ENCODE data around the gene VCAN. TPM values are rescaled to one million over a fixed set of nuclear protein-coding genes. Genes with fewer than 3 reads are reported as not detected.

Gene VCAN
- total and polyA plus RNA-seq, 2 of the 8 experiments (the other 6 are each of a cell fraction or from before 2014, with no cell fraction given), result 146 to 404 TPM

DNA sequence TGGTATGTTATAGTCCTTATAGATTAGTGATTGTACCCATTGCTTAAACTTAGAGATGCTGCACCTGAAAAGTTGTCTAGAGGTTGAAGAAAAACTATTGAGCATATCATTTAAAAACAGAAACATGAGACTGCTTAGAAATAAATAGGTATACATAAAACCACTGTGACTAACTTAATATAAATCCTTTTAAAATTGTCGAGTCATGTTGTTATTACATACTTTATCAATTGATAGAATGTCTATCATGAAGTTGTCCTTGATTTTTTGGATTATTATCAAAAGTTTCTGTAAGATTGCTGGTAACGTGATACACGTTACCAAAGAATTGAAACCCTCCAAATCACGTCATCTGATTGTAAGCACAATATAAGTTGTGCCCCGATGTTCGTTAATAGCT, 35.3 kb upstream of the VCAN start:
- Histone ChIP-seq H3K18ac (ENCODE audit: extremely low read depth, low read length) (no peak overlapping the region), H2BK15ac (ENCODE audit: low read length) (no peak overlapping the region), H3K27ac (ENCODE audit: low read depth, low read length) (no peak overlapping the region), H2BK5ac (ENCODE audit: low read depth, low read length) (no peak overlapping the region), H3K14ac (ENCODE audit: insufficient read length) (no peak overlapping the region), H3K4me1 (replicated peaks in 1 of 4; ENCODE audit: control insufficient read depth in 3 of 4, insufficient read depth in 4 of 4, low read length in 3 of 4) (no peaks in the 10 kb centered on the region), H2BK20ac (ENCODE audit: low read length) (no peak overlapping the region), H3K9me3 (ENCODE audit: insufficient read depth in 2 of 2, low read depth in 1 of 2, low read length in 1 of 2) (peaks cover 5 to 7% of the 10 kb centered on the region in 2 experiments; a peak in 1 of 4 replicates), H3K4me3 (ENCODE audit: extremely low read depth in 1 of 4, insufficient read depth in 2 of 4, low read depth in 3 of 4, low read length in 4 of 4) (no peak overlapping the region), H3K23me2 (ENCODE audit: low read depth, low read length) (no peaks in the 10 kb centered on the region), H2AFZ (ENCODE audit: low read length) (no peak overlapping the region), H2AK5ac (ENCODE audit: low read depth, low read length) (no peak overlapping the region), H3K23ac (ENCODE audit: insufficient read length) (no peak overlapping the region), H3K27me3 (replicated peaks in 1 of 4; ENCODE audit: control insufficient read depth in 3 of 4, extremely low read depth in 1 of 4, insufficient read depth in 3 of 4, low read length in 3 of 4) (no peaks in the 10 kb centered on the region), H3K4ac (replicated peaks; ENCODE audit: insufficient read length, low read depth, low read length) (no peak overlapping the region), H3K36me3 (ENCODE audit: control insufficient read depth in 2 of 4, insufficient read depth in 4 of 4, low read length in 3 of 4) (no peaks in the 10 kb centered on the region), H2BK120ac (replicated peaks; ENCODE audit: low read depth, low read length) (no peak overlapping the region), H2BK12ac (ENCODE audit: low read depth, low read length) (no peak overlapping the region), H4K91ac (replicated peaks; ENCODE audit: insufficient read length, low read length) (no peak overlapping the region), H3K4me2 (ENCODE audit: insufficient read depth in 1 of 2, low read depth in 2 of 2, low read length in 2 of 2) (no peak overlapping the region), H3K56ac (replicated peaks; ENCODE audit: insufficient read length, low read depth, low read length) (no peak overlapping the region), H4K20me1 (replicated peaks in 1 of 2; ENCODE audit: control insufficient read depth in 1 of 2, insufficient read depth in 2 of 2, low read length in 2 of 2) (no peaks in the 10 kb centered on the region), H3K79me2 (ENCODE audit: control insufficient read depth in 1 of 2, insufficient read depth in 2 of 2, low read length in 2 of 2) (no peaks in the 10 kb centered on the region), H3K79me1 (ENCODE audit: low read depth, low read length) (no peaks in the 10 kb centered on the region), H3K9ac (replicated peaks in 1 of 4; ENCODE audit: extremely low read depth in 1 of 4, low read depth in 3 of 4, low read length in 3 of 4) (no peak overlapping the region), H4K5ac (ENCODE audit: insufficient read length, low read depth, low read length) (no peak overlapping the region), H4K8ac (ENCODE audit: extremely low read depth, insufficient read depth, low read length) (no peak overlapping the region)
- DNase-seq (ENCODE audit: low read depth in 1 of 2, low spot score in 2 of 2), result no peak
- FAIRE-seq, result no peak
- 95% methylated on average over 6 of the region's 6 CpGs; no CpG with 5 or more reads in 1 of the 2 experiments for WGBS, 2 experiments (ENCODE audit: extremely low coverage in 1 of 2, insufficient coverage in 1 of 2, insufficient read length in 1 of 2, insufficient replicate concordance in 2 of 2, low coverage in 1 of 2, low lambda C conversion rate in 2 of 2, missing lambda C conversion rate in 1 of 2)
- POLR2A ChIA-PET (ENCODE audit: partially characterized antibody), result no interaction called here
- CTCF ChIA-PET (ENCODE audit: partially characterized antibody), result no interaction called here
- TF ChIP-seq CREB1 (IDR thresholded peaks at IDR 0.05) (no peak), POLR2AphosphoS5 (IDR thresholded peaks at IDR 0.05; ENCODE audit: low read depth, low read length) (no peak), ASH2L (IDR thresholded peaks at IDR 0.05; ENCODE audit: low read length) (no peak), KDM1A (IDR thresholded peaks at IDR 0.05; ENCODE audit: borderline replicate concordance, low read length) (no peak), JUND (IDR thresholded peaks at IDR 0.05; ENCODE audit: low read length) (no peak), BCL11A (IDR thresholded peaks at IDR 0.05; ENCODE audit: low read depth in 2 of 2, low read length in 2 of 2) (no peak), BRCA1 (IDR thresholded peaks at IDR 0.05; ENCODE audit: low read depth, low read length) (no peak), TCF12 (IDR thresholded peaks at IDR 0.05; ENCODE audit: low read depth, low read length) (no peak), GTF2F1 (IDR thresholded peaks at IDR 0.05; ENCODE audit: borderline replicate concordance, low read depth, low read length) (no peak), SP2 (IDR thresholded peaks at IDR 0.05; ENCODE audit: low read length) (no peak), YY1 (IDR thresholded peaks at IDR 0.05; ENCODE audit: low read depth, low read length) (no peak), SUZ12 (IDR thresholded peaks at IDR 0.05; ENCODE audit: low read length) (no peak), EGR1 (IDR thresholded peaks at IDR 0.05; ENCODE audit: borderline replicate concordance, low read depth, low read length) (no peak), CEBPB (IDR thresholded peaks at IDR 0.05; ENCODE audit: low read depth, low read length) (no peak), MAX (IDR thresholded peaks at IDR 0.05) (no peak), ZNF274 (IDR thresholded peaks at IDR 0.05; ENCODE audit: borderline replicate concordance, extremely low read depth, low read length) (no peak), EP300 (IDR thresholded peaks at IDR 0.05; ENCODE audit: borderline replicate concordance in 1 of 2, low read depth in 2 of 2, low read length in 2 of 2) (no peak)

All from H1 (cell line).